CD14-positive monocyte (primary cell): ENCODE results near the gene GALK2. TPM values are rescaled to one million over a fixed set of nuclear protein-coding genes. Genes with fewer than 3 reads are reported as not detected.
A peak's percentile ranks its signal among the peaks of the same experiment; 100 is the strongest.

Source experiments
- DNase-seq, 3 donors: peaks; one replicate each; pipeline ENCODE4 v3.0.0-alpha.2; 2011 to 2022
- H2AFZ ChIP-seq: 2 replicates; pipeline ENCODE4 v1.6.0; 2012; ENCODE audit warnings: mild to moderate bottlenecking, low read depth, low read length, inconsistent platforms; ENCODE audit not compliant: insufficient read depth, poor library complexity, severe bottlenecking
- H3K27ac ChIP-seq, 2 donors: 1 replicate in 1 of 2; 2 replicates in 1 of 2; pipeline ENCODE4 v1.5.1; 2012 to 2013; ENCODE audit warnings: low read length in 2 of 2, control low read depth in 1 of 2, inconsistent platforms in 1 of 2, low read depth in 1 of 2, mild to moderate bottlenecking in 1 of 2
- H3K27me3 ChIP-seq, 2 donors: one replicate each; pipeline versions ENCODE4 v1.6.0 to v1.6.1; 2011 to 2013; ENCODE audit warnings: low read length in 2 of 2; ENCODE audit not compliant: control insufficient read depth in 2 of 2, insufficient read depth in 2 of 2
- H3K36me3 ChIP-seq, 2 donors: replicated peaks in 1 of 2; 1 replicate in 1 of 2; 2 replicates in 1 of 2; pipeline versions ENCODE4 v1.5.1 to v1.6.1; 2012 to 2013; ENCODE audit warnings: low read length in 2 of 2, control low read depth in 1 of 2, inconsistent platforms in 1 of 2, mild to moderate bottlenecking in 1 of 2; ENCODE audit not compliant: insufficient read depth in 2 of 2, control insufficient read depth in 1 of 2
- H3K4me1 ChIP-seq, 2 donors: 1 replicate in 1 of 2; 2 replicates in 1 of 2; pipeline versions ENCODE4 v1.5.1 to v1.6.1; 2012 to 2013; ENCODE audit warnings: low read length in 2 of 2, control low read depth in 1 of 2, inconsistent platforms in 1 of 2, mild to moderate bottlenecking in 1 of 2, moderate library complexity in 1 of 2; ENCODE audit not compliant: insufficient read depth in 2 of 2, control insufficient read depth in 1 of 2
- H3K4me2 ChIP-seq: replicated peaks from 2 replicates; pipeline ENCODE3; 2012; ENCODE audit warnings: low read length, moderate library complexity, mild to moderate bottlenecking; ENCODE audit not compliant: poor library complexity, severe bottlenecking; ENCODE audit errors: extremely low read depth
- H3K4me3 ChIP-seq, 3 experiments: fragments of 200-600 bp in 1 of 3; sonication (generic) in 1 of 3; replicated peaks in 1 of 3; 1 replicate in 2 of 3; 2 replicates in 1 of 3; pipeline ENCODE4 v1.5.1; 2011 to 2013; ENCODE audit warnings: low read length in 3 of 3, mild to moderate bottlenecking in 3 of 3, control low read depth in 2 of 3, low read depth in 2 of 3, inconsistent platforms in 1 of 3, moderate library complexity in 1 of 3
- H3K79me2 ChIP-seq: 2 replicates; pipeline ENCODE4 v1.6.0; 2012; ENCODE audit warnings: mild to moderate bottlenecking, control low read depth, inconsistent platforms, low read length, moderate library complexity; ENCODE audit not compliant: insufficient read depth
- H3K9ac ChIP-seq: 2 replicates; pipeline ENCODE4 v1.6.0; 2017; ENCODE audit warnings: low read length, mild to moderate bottlenecking; ENCODE audit not compliant: insufficient read depth, poor library complexity, severe bottlenecking
- H3K9me3 ChIP-seq, 2 donors: replicated peaks in 1 of 2; 1 replicate in 1 of 2; 2 replicates in 1 of 2; pipeline versions ENCODE4 v1.5.1 to v1.6.1; 2012 to 2013; ENCODE audit warnings: low read length in 2 of 2, control low read depth in 1 of 2; ENCODE audit not compliant: control insufficient read depth in 1 of 2, insufficient read depth in 1 of 2
- H4K20me1 ChIP-seq: 2 replicates; pipeline ENCODE4 v1.6.0; 2012; ENCODE audit warnings: mild to moderate bottlenecking, low read length, control low read depth, moderate library complexity; ENCODE audit not compliant: insufficient read depth
- H3K27ac Mint-ChIP-seq, 7 donors: one replicate each; pipeline ENCODE4 v1.8.0; 2020; ENCODE audit warnings: mild to moderate bottlenecking in 7 of 7, mixed read lengths in 7 of 7, moderate library complexity in 6 of 7, inconsistent platforms in 2 of 7
- H3K27me3 Mint-ChIP-seq, 3 donors: one replicate each; pipeline ENCODE4 v1.8.0; 2021 to 2022; ENCODE audit warnings: low read depth in 3 of 3, mild to moderate bottlenecking in 3 of 3, mixed read lengths in 3 of 3, moderate library complexity in 3 of 3, inconsistent platforms in 1 of 3
- H3K36me3 Mint-ChIP-seq, 2 donors: one replicate each; pipeline ENCODE4 v1.8.0; 2020; ENCODE audit warnings: mixed read lengths in 2 of 2, inconsistent platforms in 1 of 2, mild to moderate bottlenecking in 1 of 2
- H3K4me1 Mint-ChIP-seq: one replicate; pipeline ENCODE4 v1.8.0; 2020; ENCODE audit warnings: mild to moderate bottlenecking, mixed read lengths
- H3K4me3 Mint-ChIP-seq, 2 donors: one replicate each; pipeline ENCODE4 v1.8.0; 2020; ENCODE audit warnings: mild to moderate bottlenecking in 2 of 2, mixed read lengths in 2 of 2, moderate library complexity in 1 of 2
- H3K9me3 Mint-ChIP-seq, 7 donors: one replicate each; pipeline ENCODE4 v1.8.0; 2020 to 2022; ENCODE audit warnings: mixed read lengths in 7 of 7, mild to moderate bottlenecking in 6 of 7, moderate library complexity in 6 of 7, inconsistent platforms in 2 of 7
- WGBS: methylation state at CpG from one replicate; pipeline ENCODE4 v1.1.5; 2013; ENCODE audit warnings: missing lambda C conversion rate; ENCODE audit not compliant: insufficient coverage; 5-methylcytosine and 5-hydroxymethylcytosine counted together
- intact Hi-C, 2 donors: fragments of 100-400 bp; cut with micrococcal nuclease; formaldehyde crosslinking; loops; one replicate each; pipeline versions ENCODE4 v1.15.0 to v1.15.1; 2023
- polyA plus RNA-seq, 3 donors: library from polyadenylated mRNA; depleted of rRNA in 1 of 3; unstranded in 2 of 3; stranded (reverse) in 1 of 3; fragments of 300-500 nt in 2 of 3; fragments of >200 nt in 1 of 3; fragmentation: Illumina TruSeq in 2 of 3; gene quantifications; 1 replicate in 2 of 3; 2 replicates in 1 of 3; pipeline ENCODE4 v1.2.3, GENCODE V29; 2012 to 2021
- TF ChIP-seq, protein P1 (sequence below): fragments of 200-600 bp; IDR thresholded peaks from one replicate; pipeline ENCODE4 v1.8.0; 2022; ENCODE audit warnings: antibody characterized with exemption, mild to moderate bottlenecking

The GALK2 gene
- polyA plus RNA-seq, 3 donors, result 14.2 to 16.9 (median 14.5) TPM

- H2AFZ ChIP-seq, result no peak overlapping the region
- peaks cover 17 to 32% of the 10 kb centered on the region in 2 donors for H3K9me3 ChIP-seq
- no peak overlapping the region for H3K4me2 ChIP-seq
- TF ChIP-seq, protein P1, sequence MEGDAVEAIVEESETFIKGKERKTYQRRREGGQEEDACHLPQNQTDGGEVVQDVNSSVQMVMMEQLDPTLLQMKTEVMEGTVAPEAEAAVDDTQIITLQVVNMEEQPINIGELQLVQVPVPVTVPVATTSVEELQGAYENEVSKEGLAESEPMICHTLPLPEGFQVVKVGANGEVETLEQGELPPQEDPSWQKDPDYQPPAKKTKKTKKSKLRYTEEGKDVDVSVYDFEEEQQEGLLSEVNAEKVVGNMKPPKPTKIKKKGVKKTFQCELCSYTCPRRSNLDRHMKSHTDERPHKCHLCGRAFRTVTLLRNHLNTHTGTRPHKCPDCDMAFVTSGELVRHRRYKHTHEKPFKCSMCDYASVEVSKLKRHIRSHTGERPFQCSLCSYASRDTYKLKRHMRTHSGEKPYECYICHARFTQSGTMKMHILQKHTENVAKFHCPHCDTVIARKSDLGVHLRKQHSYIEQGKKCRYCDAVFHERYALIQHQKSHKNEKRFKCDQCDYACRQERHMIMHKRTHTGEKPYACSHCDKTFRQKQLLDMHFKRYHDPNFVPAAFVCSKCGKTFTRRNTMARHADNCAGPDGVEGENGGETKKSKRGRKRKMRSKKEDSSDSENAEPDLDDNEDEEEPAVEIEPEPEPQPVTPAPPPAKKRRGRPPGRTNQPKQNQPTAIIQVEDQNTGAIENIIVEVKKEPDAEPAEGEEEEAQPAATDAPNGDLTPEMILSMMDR, result no peak
- H3K36me3 ChIP-seq, result peaks cover 10 to 36% of the 10 kb centered on the region in 2 donors
- no peak overlapping the region for H3K27ac ChIP-seq
- peaks cover 39 to 67% of the 10 kb centered on the region in 2 donors for H3K36me3 Mint-ChIP-seq
- no peak overlapping the region for H3K4me3 Mint-ChIP-seq
- no peaks in the 10 kb centered on the region for H3K27me3 Mint-ChIP-seq
- no peak overlapping the region for H3K4me3 ChIP-seq
- H3K9ac ChIP-seq, result no peak overlapping the region
- peaks cover 29 to 41% (median 36%) of the 10 kb centered on the region in 7 donors for H3K9me3 Mint-ChIP-seq
- H3K79me2 ChIP-seq, result peaks cover 35% of the 10 kb centered on the region
- H4K20me1 ChIP-seq, result peaks cover 5% of the 10 kb centered on the region
- H3K27me3 ChIP-seq, result no peaks in the 10 kb centered on the region
- no peaks in the 10 kb centered on the region for H3K4me1 ChIP-seq
- DNase-seq, result no peak
- no CpG with 5 or more reads among the region's 1 CpG for WGBS
- intact Hi-C loops, result no loop called here
- no peak overlapping the region for H3K27ac Mint-ChIP-seq
- H3K4me1 Mint-ChIP-seq, result no peaks in the 10 kb centered on the region
These were observed 42.9 kb downstream of the GALK2 start for GRCh38 chr15:49212897-49213296.

- DNase-seq, result no peak
- no peak overlapping the region for H3K27ac ChIP-seq
- TF ChIP-seq, protein P1, result no peak
- WGBS, result 89% methylated on average over 5 of the region's 7 CpGs
- no peak overlapping the region for H3K9ac ChIP-seq
- peaks cover 24% of the 10 kb centered on the region for H3K79me2 ChIP-seq
- H3K4me2 ChIP-seq, result no peak overlapping the region
- Mint-ChIP-seq H3K4me3 (no peak overlapping the region), H3K9me3 (peaks cover 14 to 28% (median 17%) of the 10 kb centered on the region in 7 donors), H3K27me3 (no peaks in the 10 kb centered on the region), H3K36me3 (peaks cover 42 to 70% of the 10 kb centered on the region in 2 donors), H3K4me1 (no peaks in the 10 kb centered on the region), H3K27ac (peak overlapping the region in 3 of 7 donors; percentile 38 to 72 (median 38))
- H3K4me1 ChIP-seq, result no peaks in the 10 kb centered on the region
- H2AFZ ChIP-seq, result no peak overlapping the region
- H3K9me3 ChIP-seq, result peaks cover 8 to 13% of the 10 kb centered on the region in 2 donors
- intact Hi-C loops, result no loop called here
- H3K27me3 ChIP-seq, result no peaks in the 10 kb centered on the region
- peaks cover 5% of the 10 kb centered on the region for H4K20me1 ChIP-seq
- peaks cover 21 to 41% of the 10 kb centered on the region in 2 donors for H3K36me3 ChIP-seq
- no peak overlapping the region for H3K4me3 ChIP-seq
These were observed 46.0 kb downstream of the GALK2 start for GRCh38 chr15:49215768-49216739.
